HEK293T (cell line): ENCODE measurements around the gene AMIGO3.

ENCODE experiments used
- BHLHE40 ChIP-seq: fragments of 450-650 bp; IDR thresholded peaks from 2 replicates; pipeline ENCODE4 v1.6.1; 2016; ENCODE audit warnings: mild to moderate bottlenecking, moderate library complexity, borderline replicate concordance
- ELF4 ChIP-seq: fragments of 450-650 bp; IDR thresholded peaks from 2 replicates; pipeline ENCODE4 v1.6.1; 2017; ENCODE audit warnings: antibody characterized with exemption
- FOXK2 ChIP-seq: fragments of 450-650 bp; IDR thresholded peaks from 2 replicates; pipeline ENCODE4 v1.6.1; 2016; ENCODE audit warnings: mild to moderate bottlenecking
- SP1 ChIP-seq: fragments of 450-650 bp; IDR thresholded peaks from 2 replicates; pipeline ENCODE4 v1.6.1; 2017
- SUZ12 ChIP-seq: fragments of 450-650 bp; IDR thresholded peaks from 2 replicates; pipeline ENCODE4 v1.6.1; 2016; ENCODE audit warnings: mild to moderate bottlenecking
- TF ChIP-seq, protein P1 (sequence below): fragments of 450-650 bp; IDR thresholded peaks from 2 replicates; pipeline ENCODE4 v1.6.1; 2016

DNA sequence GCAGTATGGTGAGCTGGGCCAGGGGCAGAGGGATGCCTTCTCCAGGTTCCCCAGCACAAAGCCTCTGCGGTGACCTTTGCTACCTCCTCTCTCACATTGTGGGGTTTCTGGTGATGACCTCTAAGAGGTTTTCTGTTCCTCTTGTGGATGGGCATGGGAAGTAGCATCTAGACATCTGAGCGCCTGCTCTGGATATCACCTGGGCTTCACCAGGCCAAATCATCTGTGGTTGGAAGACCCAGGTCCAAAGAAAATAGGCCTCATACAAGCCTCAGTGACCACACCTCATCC, 38.3 kb downstream of the AMIGO3 start:
- no peak for TF ChIP-seq SP1
- no peak for TF ChIP-seq BHLHE40
- TF ChIP-seq, protein P1, sequence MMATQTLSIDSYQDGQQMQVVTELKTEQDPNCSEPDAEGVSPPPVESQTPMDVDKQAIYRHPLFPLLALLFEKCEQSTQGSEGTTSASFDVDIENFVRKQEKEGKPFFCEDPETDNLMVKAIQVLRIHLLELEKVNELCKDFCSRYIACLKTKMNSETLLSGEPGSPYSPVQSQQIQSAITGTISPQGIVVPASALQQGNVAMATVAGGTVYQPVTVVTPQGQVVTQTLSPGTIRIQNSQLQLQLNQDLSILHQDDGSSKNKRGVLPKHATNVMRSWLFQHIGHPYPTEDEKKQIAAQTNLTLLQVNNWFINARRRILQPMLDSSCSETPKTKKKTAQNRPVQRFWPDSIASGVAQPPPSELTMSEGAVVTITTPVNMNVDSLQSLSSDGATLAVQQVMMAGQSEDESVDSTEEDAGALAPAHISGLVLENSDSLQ = no peak
- no peak for TF ChIP-seq SUZ12
- TF ChIP-seq FOXK2 = no peak
- TF ChIP-seq ELF4 = no peak
